Adrenal gland (tissue), 5 donors: Measurements from ENCODE around the gene FAM114A1.

ENCODE experiments used
- CTCF ChIP-seq, 6 experiments: fragments of 450-650 bp in 4 of 6; fragments of 200-600 bp in 2 of 6; sonication (generic) in 1 of 6; IDR thresholded peaks; 1 replicate in 5 of 6; 2 replicates in 1 of 6; pipeline versions ENCODE4 v1.5.1 to v1.8.0; 2016 to 2021; ENCODE audit warnings: antibody characterized with exemption in 6 of 6, mild to moderate bottlenecking in 2 of 6, moderate library complexity in 1 of 6
- POLR2A ChIP-seq, 2 donors: fragments of 450-650 bp; IDR thresholded peaks; one replicate each; pipeline ENCODE4 v1.6.1; 2017; ENCODE audit warnings: antibody characterized with exemption in 2 of 2, mild to moderate bottlenecking in 2 of 2, moderate library complexity in 1 of 2
- donor health status: DM: no; HTN: no; CAD: no.

GRCh38 chr4:38931125-38931524 lies 63.5 kb downstream of the FAM114A1 start:
- TF ChIP-seq CTCF (IDR thresholded peaks at IDR 0.05) (no peak), POLR2A (IDR thresholded peaks at IDR 0.05) (no peak)
